AG10803 (cell line): ENCODE data around the gene MAGED4.
"Not testable (repeated sequence)": the region's sequence is repeated elsewhere in the genome, so short reads cannot be mapped to it uniquely, and the experiment has no call there.

Experiments used
- DNase-seq: peaks from one replicate; pipeline ENCODE4 v3.0.0; 2010; ENCODE audit warnings: low read depth
- H3K4me3 ChIP-seq: 2 replicates; pipeline ENCODE4 v1.5.1; 2011; ENCODE audit warnings: mild to moderate bottlenecking, low read length, control low read depth
- CTCF ChIP-seq: conservative IDR thresholded peaks from 2 replicates; pipeline ENCODE4 v1.5.1; 2011; ENCODE audit warnings: mild to moderate bottlenecking, low read length, control low read depth, inconsistent platforms

MAGED4 gene

GRCh38 chrX:52184440-52185077 is at the start of gene MAGED4:
Gene MAGED4 (plus strand): TSS chrX:52184888. CDS start chrX:52185923, 1,035 bp downstream.
- DNase-seq, H3K4me3 ChIP-seq: not testable (repeated sequence)

GRCh38 chrX:52138830-52139544 is 45.7 kb upstream of the MAGED4 start:
- no peak for DNase-seq
- TF ChIP-seq CTCF, result no peak
- H3K4me3 ChIP-seq, result no peak overlapping the region

- H3K4me3 ChIP-seq, result no peak overlapping the region
- no peak for DNase-seq
- TF ChIP-seq CTCF, result no peak
Observed at GRCh38 chrX:52139545-52139895, 45.2 kb upstream of the MAGED4 start.

- no peak overlapping the region for H3K4me3 ChIP-seq
- no peak for DNase-seq
- no peak for TF ChIP-seq CTCF
Observed at GRCh38 chrX:52140020-52140419, 44.7 kb upstream of the MAGED4 start.

- DNase-seq, H3K4me3 ChIP-seq: not testable (repeated sequence)
Observed at GRCh38 chrX:52150667-52151066, 34.0 kb upstream of the MAGED4 start.

- not testable (repeated sequence) for H3K4me3 ChIP-seq, DNase-seq
Observed at GRCh38 chrX:52160140-52160539, 24.5 kb upstream of the MAGED4 start.

- no peak overlapping the region for H3K4me3 ChIP-seq
- no peak for TF ChIP-seq CTCF
- DNase-seq, result no peak
Observed at GRCh38 chrX:52166840-52167239, 17.8 kb upstream of the MAGED4 start.

- not testable (repeated sequence) for DNase-seq, H3K4me3 ChIP-seq
Observed at GRCh38 chrX:52171055-52171454, 13.6 kb upstream of the MAGED4 start.

GRCh38 chrX:52185078-52185453 is 378 bp downstream of the MAGED4 start:
- not testable (repeated sequence) for H3K4me3 ChIP-seq, DNase-seq

GRCh38 chrX:52211405-52211804 is 26.7 kb downstream of the MAGED4 start:
- not testable (repeated sequence) for H3K4me3 ChIP-seq, DNase-seq
